Measurements from ENCODE around the gene ATP8A2. TPM values are rescaled to one million over a fixed set of nuclear protein-coding genes. Genes with fewer than 3 reads are reported as not detected.

The ATP8A2 gene
- total and polyA plus RNA-seq, 9 of the 15 experiments (the other 6 are each of a cell fraction or from before 2014, with no cell fraction given): under 0.01 to 0.33 (median 0.06) TPM; not detected in 4

DNA sequence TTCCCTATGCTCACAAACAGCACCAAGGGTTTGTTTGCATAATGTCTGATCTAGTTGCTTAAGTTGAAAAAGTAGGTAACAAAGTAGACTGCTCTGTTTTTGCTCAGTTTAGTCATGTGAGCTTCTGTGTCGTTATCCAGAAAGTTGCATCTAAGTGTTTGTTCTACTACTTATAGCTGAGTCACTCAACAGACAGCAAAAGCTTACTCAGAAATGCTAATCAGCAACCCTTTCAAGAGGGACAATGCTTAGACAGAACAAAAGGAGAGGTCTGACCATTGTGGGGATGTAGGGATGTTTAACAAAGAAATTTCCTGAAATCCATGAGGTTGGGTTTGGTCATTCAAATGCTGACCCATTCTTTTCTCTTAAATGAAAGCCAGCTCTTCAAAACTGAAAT is 106.4 kb downstream of the ATP8A2 start (continued):
- TF ChIP-seq MAFF (IDR thresholded peaks at IDR 0.05; ENCODE audit: low read length) (peak; percentile 60; the same call in 1 of the 2 replicates), SMARCB1 (IDR thresholded peaks at IDR 0.05; ENCODE audit: insufficient read length, low read depth) (no peak), ZFX (CRISPR knock-in tag; IDR thresholded peaks at IDR 0.05) (no peak), EHMT2 (IDR thresholded peaks at IDR 0.05) (0 out of 2 replicates have a peak, but pooled peaks have one; percentile 20), SOX6 (IDR thresholded peaks at IDR 0.05) (peak; percentile 72), ILF3 (IDR thresholded peaks at IDR 0.05; ENCODE audit: borderline replicate concordance) (no peak), ZSCAN29 (IDR thresholded peaks at IDR 0.05) (no peak), HDAC3 (IDR thresholded peaks at IDR 0.05; ENCODE audit: borderline replicate concordance, partially characterized antibody) (no peak)
- TF ChIP-seq, protein P1, sequence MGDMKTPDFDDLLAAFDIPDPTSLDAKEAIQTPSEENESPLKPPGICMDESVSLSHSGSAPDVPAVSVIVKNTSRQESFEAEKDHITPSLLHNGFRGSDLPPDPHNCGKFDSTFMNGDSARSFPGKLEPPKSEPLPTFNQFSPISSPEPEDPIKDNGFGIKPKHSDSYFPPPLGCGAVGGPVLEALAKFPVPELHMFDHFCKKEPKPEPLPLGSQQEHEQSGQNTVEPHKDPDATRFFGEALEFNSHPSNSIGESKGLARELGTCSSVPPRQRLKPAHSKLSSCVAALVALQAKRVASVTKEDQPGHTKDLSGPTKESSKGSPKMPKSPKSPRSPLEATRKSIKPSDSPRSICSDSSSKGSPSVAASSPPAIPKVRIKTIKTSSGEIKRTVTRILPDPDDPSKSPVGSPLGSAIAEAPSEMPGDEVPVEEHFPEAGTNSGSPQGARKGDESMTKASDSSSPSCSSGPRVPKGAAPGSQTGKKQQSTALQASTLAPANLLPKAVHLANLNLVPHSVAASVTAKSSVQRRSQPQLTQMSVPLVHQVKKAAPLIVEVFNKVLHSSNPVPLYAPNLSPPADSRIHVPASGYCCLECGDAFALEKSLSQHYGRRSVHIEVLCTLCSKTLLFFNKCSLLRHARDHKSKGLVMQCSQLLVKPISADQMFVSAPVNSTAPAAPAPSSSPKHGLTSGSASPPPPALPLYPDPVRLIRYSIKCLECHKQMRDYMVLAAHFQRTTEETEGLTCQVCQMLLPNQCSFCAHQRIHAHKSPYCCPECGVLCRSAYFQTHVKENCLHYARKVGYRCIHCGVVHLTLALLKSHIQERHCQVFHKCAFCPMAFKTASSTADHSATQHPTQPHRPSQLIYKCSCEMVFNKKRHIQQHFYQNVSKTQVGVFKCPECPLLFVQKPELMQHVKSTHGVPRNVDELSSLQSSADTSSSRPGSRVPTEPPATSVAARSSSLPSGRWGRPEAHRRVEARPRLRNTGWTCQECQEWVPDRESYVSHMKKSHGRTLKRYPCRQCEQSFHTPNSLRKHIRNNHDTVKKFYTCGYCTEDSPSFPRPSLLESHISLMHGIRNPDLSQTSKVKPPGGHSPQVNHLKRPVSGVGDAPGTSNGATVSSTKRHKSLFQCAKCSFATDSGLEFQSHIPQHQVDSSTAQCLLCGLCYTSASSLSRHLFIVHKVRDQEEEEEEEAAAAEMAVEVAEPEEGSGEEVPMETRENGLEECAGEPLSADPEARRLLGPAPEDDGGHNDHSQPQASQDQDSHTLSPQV (IDR thresholded peaks at IDR 0.05): no peak

Data from K562 (cell line).